ENCODE data around the gene BORA. TPM values are rescaled to one million over a fixed set of nuclear protein-coding genes. Genes with fewer than 3 reads are reported as not detected.

BORA gene
- total RNA-seq, 6 experiments from 2014 or later = 0.79 to 4.4 (median 1.0) TPM

GRCh38 chr13:72760189-72760588, 32.5 kb downstream of the BORA start:
- Histone ChIP-seq H3K27ac (no peak overlapping the region), H3K4me3 (no peak overlapping the region), H3K4me1 (no peaks in the 10 kb centered on the region), H3K36me3 (peaks cover 7 to 91% (median 51%) of the 10 kb centered on the region in 4 donors), H3K9me3 (no peaks in the 10 kb centered on the region), H3K27me3 (no peaks in the 10 kb centered on the region)
- TF ChIP-seq CTCF (IDR thresholded peaks at IDR 0.05) (no peak), POLR2A (IDR thresholded peaks at IDR 0.05) (no peak)
- ATAC-seq = no peak
- no peak for DNase-seq
- WGBS (ENCODE audit: insufficient coverage, low coverage, low lambda C conversion rate, missing lambda C conversion rate) = 91% methylated on average over 3 of the region's 3 CpGs
- intact Hi-C loops (cut with DNase I) = no loop called here

- 86% methylated on average over 2 of the region's 2 CpGs for WGBS (ENCODE audit: insufficient coverage, low coverage, low lambda C conversion rate, missing lambda C conversion rate)
- H3K4me3 ChIP-seq = no peak overlapping the region
- no peaks in the 10 kb centered on the region for H3K27me3 ChIP-seq
- TF ChIP-seq POLR2A (IDR thresholded peaks at IDR 0.05) = no peak
- no peak for TF ChIP-seq CTCF (IDR thresholded peaks at IDR 0.05)
- H3K4me1 ChIP-seq = no peaks in the 10 kb centered on the region
- H3K9me3 ChIP-seq = no peaks in the 10 kb centered on the region
- H3K36me3 ChIP-seq = peaks cover 7 to 100% (median 59%) of the 10 kb centered on the region in 4 donors
- intact Hi-C loops (cut with DNase I) = no loop called here
- H3K27ac ChIP-seq = no peak overlapping the region
- DNase-seq = no peak
- ATAC-seq = no peak
Observed at GRCh38 chr13:72763411-72763810, 35.7 kb downstream of the BORA start.

GRCh38 chr13:72774019-72774418, 46.3 kb downstream of the BORA start:
- TF ChIP-seq POLR2A (IDR thresholded peaks at IDR 0.05) (no peak), CTCF (IDR thresholded peaks at IDR 0.05) (no peak)
- Histone ChIP-seq H3K4me3 (no peak overlapping the region), H3K27me3 (no peaks in the 10 kb centered on the region), H3K4me1 (peaks cover 0 to 4% (median 0%) of the 10 kb centered on the region in 4 donors), H3K9me3 (no peaks in the 10 kb centered on the region), H3K27ac (no peak overlapping the region), H3K36me3 (peaks cover 16 to 90% (median 52%) of the 10 kb centered on the region in 4 donors)
- intact Hi-C loops (cut with DNase I) = no loop called here
- DNase-seq (no peak), ATAC-seq (no peak)
- 71% methylated on average over 2 of the region's 2 CpGs for WGBS (ENCODE audit: insufficient coverage, low coverage, low lambda C conversion rate, missing lambda C conversion rate)

GRCh38 chr13:72781451-72782439, 54.0 kb downstream of the BORA start, which contains the start of the genes DIS3 and PIBF1:
TSS of gene DIS3 (minus strand) at chr13:72781900. CDS start at chr13:72781832, 68 bp downstream.
TSS of gene PIBF1 (plus strand) at chr13:72782133. CDS start at chr13:72783470, 1,337 bp downstream.
- peak; percentile 100 for ATAC-seq
- peaks cover 0 to 24% (median 7%) of the 10 kb centered on the region in 4 donors for H3K4me1 ChIP-seq

More at GRCh38 chr13:72781451-72782439, 54.0 kb downstream of the BORA start, which contains the start of the genes DIS3 and PIBF1:
- intact Hi-C loops (cut with DNase I) = no loop called here
- peak in 1 of 4 donors; percentile 7 for TF ChIP-seq CTCF (IDR thresholded peaks at IDR 0.05)
- TF ChIP-seq POLR2A (IDR thresholded peaks at IDR 0.05) = peak; percentile 91
- DNase-seq = peak; percentile 98 to 99 (median 99)
- WGBS (ENCODE audit: insufficient coverage, low coverage, low lambda C conversion rate, missing lambda C conversion rate) = 1% methylated on average over 40 of the region's 81 CpGs
- no peaks in the 10 kb centered on the region for H3K9me3 ChIP-seq
- H3K27me3 ChIP-seq = no peaks in the 10 kb centered on the region
- peak within 1 kb of the TSS; percentile 87 to 97 (median 92) for H3K4me3 ChIP-seq
- peaks cover 0 to 15% (median 5%) of the 10 kb centered on the region in 4 donors for H3K36me3 ChIP-seq
- H3K27ac ChIP-seq = peak within 1 kb of the TSS; percentile 38 to 77 (median 77)
